Breast epithelium (tissue), 4 donors: ENCODE measurements around the gene CCDC137. TPM values are rescaled to one million over a fixed set of nuclear protein-coding genes. Genes with fewer than 3 reads are reported as not detected.
A peak's percentile ranks its signal among the peaks of the same experiment; 100 is the strongest.
"Not testable (repeated sequence)": the region's sequence is repeated elsewhere in the genome, so short reads cannot be mapped to it uniquely, and the experiment has no call there.

Experiments used
- DNase-seq, 2 donors: peaks; one replicate each; pipeline ENCODE4 v3.0.0-alpha.2; 2019; ENCODE audit warnings: low spot score in 2 of 2
- H3K27ac ChIP-seq, 2 donors: fragments of 200-600 bp; sonication (generic) in 1 of 2; one replicate each; pipeline ENCODE4 v1.5.1; 2016 to 2019; ENCODE audit warnings: mild to moderate bottlenecking in 1 of 2
- H3K27me3 ChIP-seq, 2 donors: fragments of 200-600 bp; sonication (generic) in 1 of 2; one replicate each; pipeline versions ENCODE4 v1.5.1 to v1.6.0; 2017 to 2019; ENCODE audit warnings: control low read depth in 1 of 2, mild to moderate bottlenecking in 1 of 2
- H3K36me3 ChIP-seq: fragments of 200-600 bp; one replicate; pipeline ENCODE4 v1.5.1; 2019
- H3K4me1 ChIP-seq, 2 donors: fragments of 200-600 bp; sonication (generic); one replicate each; pipeline ENCODE4 v1.5.1; 2016 to 2019; ENCODE audit warnings: control low read depth in 1 of 2
- H3K4me3 ChIP-seq, 3 donors: fragments of 200-600 bp; sonication (generic); 1 replicate in 2 of 3; 2 replicates in 1 of 3; pipeline ENCODE4 v1.5.1; 2016 to 2019; ENCODE audit warnings: mild to moderate bottlenecking in 3 of 3, moderate library complexity in 2 of 3
- H3K9me3 ChIP-seq, 2 donors: fragments of 200-600 bp; sonication (generic) in 1 of 2; one replicate each; pipeline ENCODE4 v1.5.1; 2016 to 2019; ENCODE audit warnings: control low read depth in 1 of 2
- POLR2A ChIP-seq: fragments of 450-650 bp; IDR thresholded peaks from one replicate; pipeline ENCODE4 v1.6.1; 2016; ENCODE audit warnings: antibody characterized with exemption, mild to moderate bottlenecking, moderate library complexity
- POLR2AphosphoS5 ChIP-seq, 3 donors: sonication (generic); formaldehyde crosslinking; IDR thresholded peaks; one replicate each; pipeline ENCODE4 v1.6.1; 2017; ENCODE audit warnings: antibody characterized with exemption in 3 of 3
- intact Hi-C: fragments of 100-400 bp; cut with DNase I; formaldehyde crosslinking; loops from one replicate; pipeline ENCODE4 v1.15.1; 2023; ENCODE audit warnings: low total_unique reads
- total RNA-seq, 3 donors: library from RNA; depleted of rRNA; stranded (reverse); fragments of >200 nt; gene quantifications; one replicate each; pipeline ENCODE4 v1.1.0, GENCODE V29; 2016
- TF ChIP-seq, protein P1 (sequence below), 3 donors: fragments of 450-650 bp; IDR thresholded peaks; one replicate each; pipeline ENCODE4 v1.5.1; 2016 to 2017; ENCODE audit warnings: antibody characterized with exemption in 3 of 3, mild to moderate bottlenecking in 3 of 3, moderate library complexity in 3 of 3

The CCDC137 gene
- total RNA-seq, 3 donors from 2014 or later = 8.6 to 14.4 (median 11.6) TPM

DNA sequence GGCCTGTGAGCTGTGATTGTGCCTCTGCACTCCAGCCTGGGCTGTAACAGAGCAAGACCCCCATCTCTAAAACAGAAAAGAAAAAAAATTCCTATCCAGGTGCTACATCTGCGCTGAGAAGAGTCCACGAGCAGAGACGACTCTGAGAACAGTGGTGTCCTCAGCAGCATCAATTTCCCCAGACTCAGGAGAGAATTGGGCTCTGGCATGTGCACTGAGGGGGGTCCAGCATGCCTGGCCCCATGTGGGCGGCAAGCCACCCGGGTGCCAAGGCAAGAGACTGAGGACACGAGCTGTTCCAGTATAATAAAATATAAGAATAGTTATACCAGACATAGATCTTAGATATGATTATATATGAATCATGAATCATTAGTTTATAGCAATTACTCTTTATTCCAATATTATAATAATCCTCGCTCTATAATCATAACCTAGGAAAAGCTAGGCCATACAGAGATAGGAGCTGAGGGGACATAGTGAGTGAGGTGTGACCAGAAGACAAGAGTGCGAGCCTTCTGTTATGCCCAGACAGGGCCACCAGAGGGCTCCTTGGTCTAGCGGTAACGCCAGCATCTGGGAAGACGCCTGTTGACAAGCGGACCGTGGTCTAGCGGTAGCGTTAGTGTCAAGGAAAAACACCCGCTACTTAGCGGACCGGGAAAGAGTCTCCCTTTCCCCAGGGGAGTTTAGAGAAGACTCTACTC is 9.1 kb downstream of the CCDC137 start:
- H3K4me1 ChIP-seq, DNase-seq, H3K27me3 ChIP-seq, H3K9me3 ChIP-seq, H3K27ac ChIP-seq, H3K36me3 ChIP-seq, intact Hi-C loops: not testable (repeated sequence)
- TF ChIP-seq, protein P1, sequence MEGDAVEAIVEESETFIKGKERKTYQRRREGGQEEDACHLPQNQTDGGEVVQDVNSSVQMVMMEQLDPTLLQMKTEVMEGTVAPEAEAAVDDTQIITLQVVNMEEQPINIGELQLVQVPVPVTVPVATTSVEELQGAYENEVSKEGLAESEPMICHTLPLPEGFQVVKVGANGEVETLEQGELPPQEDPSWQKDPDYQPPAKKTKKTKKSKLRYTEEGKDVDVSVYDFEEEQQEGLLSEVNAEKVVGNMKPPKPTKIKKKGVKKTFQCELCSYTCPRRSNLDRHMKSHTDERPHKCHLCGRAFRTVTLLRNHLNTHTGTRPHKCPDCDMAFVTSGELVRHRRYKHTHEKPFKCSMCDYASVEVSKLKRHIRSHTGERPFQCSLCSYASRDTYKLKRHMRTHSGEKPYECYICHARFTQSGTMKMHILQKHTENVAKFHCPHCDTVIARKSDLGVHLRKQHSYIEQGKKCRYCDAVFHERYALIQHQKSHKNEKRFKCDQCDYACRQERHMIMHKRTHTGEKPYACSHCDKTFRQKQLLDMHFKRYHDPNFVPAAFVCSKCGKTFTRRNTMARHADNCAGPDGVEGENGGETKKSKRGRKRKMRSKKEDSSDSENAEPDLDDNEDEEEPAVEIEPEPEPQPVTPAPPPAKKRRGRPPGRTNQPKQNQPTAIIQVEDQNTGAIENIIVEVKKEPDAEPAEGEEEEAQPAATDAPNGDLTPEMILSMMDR (IDR thresholded peaks at IDR 0.05) = peak; percentile 41 to 70 (median 67)
- H3K4me3 ChIP-seq = peak overlapping the region in 1 of 3 donors; percentile 27

DNA sequence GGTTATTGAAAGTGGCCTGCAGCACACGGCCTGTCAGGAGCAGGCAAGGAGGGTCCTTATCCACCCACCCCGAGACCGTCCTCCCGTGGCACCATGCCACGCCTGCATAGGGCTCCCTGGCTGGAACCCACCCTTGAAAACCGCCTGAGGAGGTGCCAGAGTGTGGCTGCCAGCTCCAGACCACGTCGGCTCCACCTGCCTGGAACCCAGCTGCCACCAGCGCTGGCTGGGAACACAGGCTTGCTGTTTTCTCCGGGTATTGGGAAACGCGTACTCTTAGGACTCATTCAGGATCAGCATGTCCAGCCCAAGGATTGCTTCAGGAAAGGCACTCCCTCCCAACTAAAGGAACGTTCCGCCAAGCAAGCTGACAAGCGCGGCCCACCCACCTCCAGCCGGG is 10.4 kb downstream of the CCDC137 start:
- DNase-seq = peak in 1 of 2 donors; percentile 61
- Histone ChIP-seq H3K27me3 (no peaks in the 10 kb centered on the region), H3K4me3 (peak overlapping the region in 1 of 3 donors; percentile 9), H3K36me3 (no peaks in the 10 kb centered on the region), H3K9me3 (no peaks in the 10 kb centered on the region), H3K4me1 (peaks cover 0 to under 1% of the 10 kb centered on the region in 2 donors), H3K27ac (peak overlapping the region; percentile 66 to 71)
- intact Hi-C loops = no loop called here
- TF ChIP-seq, protein P1 (IDR thresholded peaks at IDR 0.05) = no peak
- no peak for TF ChIP-seq POLR2AphosphoS5 (IDR thresholded peaks at IDR 0.05)
- no peak for TF ChIP-seq POLR2A

DNA sequence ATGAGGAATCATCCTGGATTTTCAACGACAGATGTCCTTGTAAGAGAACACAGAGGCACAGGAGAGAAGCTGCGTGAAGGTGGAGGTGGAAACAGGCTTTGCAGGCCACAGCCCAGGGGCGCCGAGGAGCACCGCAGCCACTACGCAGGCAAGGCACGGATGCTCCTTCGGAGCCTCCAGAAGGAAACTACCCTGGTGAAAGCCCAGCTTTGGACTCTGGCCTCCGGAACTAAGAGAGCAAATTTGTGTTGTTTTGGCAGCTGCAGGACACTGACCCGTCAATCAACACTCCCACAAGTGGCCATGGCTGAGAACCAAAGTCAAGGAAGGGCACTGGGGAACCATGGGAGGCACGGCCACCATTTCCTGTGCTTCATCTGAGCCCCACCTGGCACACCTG is 13.6 kb downstream of the CCDC137 start:
- Histone ChIP-seq H3K27ac (no peak overlapping the region), H3K9me3 (no peaks in the 10 kb centered on the region), H3K4me3 (no peak overlapping the region), H3K27me3 (no peaks in the 10 kb centered on the region), H3K4me1 (peaks cover 9 to 16% of the 10 kb centered on the region in 2 donors), H3K36me3 (no peaks in the 10 kb centered on the region)
- intact Hi-C loops = no loop called here
- TF ChIP-seq POLR2A (no peak), POLR2AphosphoS5 (IDR thresholded peaks at IDR 0.05) (no peak)
- TF ChIP-seq, protein P1 (IDR thresholded peaks at IDR 0.05) = no peak
- DNase-seq = no peak

DNA sequence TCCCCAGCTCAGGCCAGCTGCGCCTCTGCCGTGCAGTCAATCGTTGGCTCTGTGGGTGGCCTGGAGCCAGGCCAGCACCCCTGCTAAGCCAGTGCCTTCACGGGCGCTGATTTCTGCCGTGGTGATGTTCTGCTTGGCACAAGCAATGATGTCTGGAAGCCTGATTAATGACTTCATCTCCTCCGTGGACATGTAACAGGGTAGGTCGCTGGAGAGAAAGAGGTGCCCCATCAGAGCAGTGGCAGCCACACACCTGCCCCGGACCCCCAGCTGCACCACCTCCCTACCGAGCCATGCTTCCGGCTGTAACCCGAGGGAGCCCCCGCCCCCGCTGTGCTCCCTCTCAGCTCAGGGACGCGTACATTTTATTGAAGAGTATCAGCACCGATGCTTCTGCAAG is 15.1 kb downstream of the CCDC137 start:
- no peak overlapping the region for H3K27ac ChIP-seq
- H3K4me1 ChIP-seq = peaks cover 14 to 28% of the 10 kb centered on the region in 2 donors
- no peak for DNase-seq
- TF ChIP-seq, protein P1 (IDR thresholded peaks at IDR 0.05) = no peak
- TF ChIP-seq POLR2A = no peak
- TF ChIP-seq POLR2AphosphoS5 (IDR thresholded peaks at IDR 0.05) = no peak
- H3K9me3 ChIP-seq = no peaks in the 10 kb centered on the region
- no peak overlapping the region for H3K4me3 ChIP-seq
- no peaks in the 10 kb centered on the region for H3K27me3 ChIP-seq
- intact Hi-C loops = no loop called here
- no peaks in the 10 kb centered on the region for H3K36me3 ChIP-seq

DNA sequence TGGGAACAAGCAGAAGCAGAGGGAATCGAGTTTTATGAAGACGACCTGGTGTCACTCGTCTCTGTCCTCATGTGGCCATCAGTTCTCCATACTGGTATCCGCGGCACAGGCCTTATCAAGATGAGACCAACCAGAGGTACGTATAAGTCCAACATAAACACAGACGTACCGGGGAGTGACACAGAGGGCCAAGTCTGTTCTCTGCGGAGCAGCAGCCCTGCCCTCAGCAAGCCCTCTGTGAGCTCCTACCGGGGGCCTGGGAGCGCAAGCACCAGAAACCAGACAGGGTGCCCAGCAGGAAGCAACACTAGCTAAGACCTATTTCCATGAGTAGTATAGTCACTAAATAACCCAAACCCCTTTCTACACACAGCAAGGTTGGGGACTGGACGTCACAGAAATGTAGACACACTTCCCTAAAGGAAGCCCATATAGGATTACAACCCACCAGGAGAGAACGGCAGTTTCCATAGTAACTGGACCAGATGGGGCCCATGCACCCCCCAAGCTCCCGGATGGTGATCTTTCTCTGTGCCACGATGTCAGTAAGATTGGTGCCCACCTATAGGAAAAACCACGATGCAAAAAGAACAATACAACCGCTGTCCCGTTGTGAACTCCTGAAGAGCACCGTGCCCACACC is 16.1 kb downstream of the CCDC137 start:
- no peaks in the 10 kb centered on the region for H3K9me3 ChIP-seq
- peak overlapping the region; percentile 73 to 100 (median 83) for H3K4me3 ChIP-seq
- H3K36me3 ChIP-seq = no peaks in the 10 kb centered on the region
- no peak for DNase-seq
- TF ChIP-seq POLR2A (no peak), POLR2AphosphoS5 (IDR thresholded peaks at IDR 0.05) (no peak)
- TF ChIP-seq, protein P1 (IDR thresholded peaks at IDR 0.05) = no peak
- H3K27ac ChIP-seq = peak overlapping the region; percentile 88 to 89
- H3K27me3 ChIP-seq = no peaks in the 10 kb centered on the region
- peaks cover 14 to 28% of the 10 kb centered on the region in 2 donors for H3K4me1 ChIP-seq
- intact Hi-C loops = no loop called here
